Activated CD8-positive, alpha-beta T cell treated with anti-CD3 and anti-CD28 coated beads for 36 hours (primary cell): ENCODE results near the gene ACTL6A. TPM values are rescaled to one million over a fixed set of nuclear protein-coding genes. Genes with fewer than 3 reads are reported as not detected.

Experiments
- ATAC-seq: fragments of 200-7000 bp; cut with Tn5 transposase; one replicate; pipeline ENCODE4 v1.10.0; 2021; ENCODE audit warnings: mild to moderate bottlenecking, moderate library complexity
- CTCF ChIA-PET: fragments of 350-600 bp; sonication (Branson Sonifier 250); formaldehyde crosslinking; loops from one replicate; lab custom pipeline; 2021; ENCODE audit warnings: antibody characterized with exemption; lab: Charles Lee
- POLR2A ChIA-PET: fragments of 350-600 bp; sonication (Branson Sonifier 250); formaldehyde crosslinking; loops from one replicate; lab custom pipeline; 2021; ENCODE audit warnings: antibody characterized with exemption; lab: Charles Lee
- DNase-seq: peaks from one replicate; pipeline ENCODE4 v3.0.0-alpha.2; 2020
- H3K27ac Mint-ChIP-seq: one replicate; pipeline ENCODE4 v1.8.0; 2021; ENCODE audit warnings: mild to moderate bottlenecking, mixed read lengths
- H3K27me3 Mint-ChIP-seq: one replicate; pipeline ENCODE4 v1.8.0; 2021; ENCODE audit warnings: mixed read lengths
- H3K36me3 Mint-ChIP-seq: one replicate; pipeline ENCODE4 v1.8.0; 2021; ENCODE audit warnings: low read depth, mixed read lengths
- H3K4me1 Mint-ChIP-seq: one replicate; pipeline ENCODE4 v1.8.0; 2021; ENCODE audit warnings: low read depth, mixed read lengths
- H3K4me3 Mint-ChIP-seq: one replicate; pipeline ENCODE4 v1.8.0; 2021; ENCODE audit warnings: mild to moderate bottlenecking, moderate library complexity, mixed read lengths
- H3K9me3 Mint-ChIP-seq: one replicate; pipeline ENCODE4 v1.8.0; 2021; ENCODE audit warnings: mixed read lengths
- intact Hi-C: fragments of 100-400 bp; cut with micrococcal nuclease; formaldehyde crosslinking; loops from one replicate; pipeline ENCODE4 v1.10.0; 2022
- total RNA-seq, 2 experiments: library from RNA; stranded (reverse); gene quantifications; one replicate each; pipeline ENCODE4 v1.2.3, GENCODE V29; 2021
- TF ChIP-seq, protein P1 (sequence below): fragments of 200-600 bp; IDR thresholded peaks from one replicate; pipeline ENCODE4 v1.8.0; 2022; ENCODE audit warnings: antibody characterized with exemption, mild to moderate bottlenecking

The ACTL6A gene
- total RNA-seq, 2 experiments from 2014 or later, result 87.1 to 88.4 TPM

DNA sequence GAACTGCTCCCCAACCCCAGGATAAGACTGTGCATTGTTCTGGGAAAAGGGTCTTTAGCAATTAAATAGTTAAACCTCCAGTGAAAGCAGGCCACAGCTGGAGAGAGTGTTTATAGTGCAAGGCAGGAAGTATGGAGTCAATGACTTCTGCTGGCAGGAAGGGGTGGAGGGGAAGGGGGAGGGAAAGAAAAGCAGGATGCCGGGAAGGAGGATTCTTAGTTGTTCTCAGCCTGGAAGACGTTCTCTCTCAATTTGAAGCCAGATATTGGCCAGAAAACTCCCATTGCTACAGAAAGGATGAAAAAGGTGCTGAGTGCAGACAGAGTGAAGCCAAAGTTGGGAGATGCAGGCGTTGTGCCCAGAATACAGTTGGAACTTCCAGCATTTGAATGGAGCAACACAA is 35.7 kb upstream of the ACTL6A start:
- intact Hi-C loops, result no loop called here
- Mint-ChIP-seq H3K4me1 (no peaks in the 10 kb centered on the region), H3K27ac (no peak overlapping the region), H3K36me3 (no peaks in the 10 kb centered on the region), H3K9me3 (no peaks in the 10 kb centered on the region), H3K4me3 (no peak overlapping the region), H3K27me3 (peaks cover 3% of the 10 kb centered on the region)
- ChIA-PET POLR2A (no interaction called here), CTCF (no interaction called here)
- TF ChIP-seq, protein P1, sequence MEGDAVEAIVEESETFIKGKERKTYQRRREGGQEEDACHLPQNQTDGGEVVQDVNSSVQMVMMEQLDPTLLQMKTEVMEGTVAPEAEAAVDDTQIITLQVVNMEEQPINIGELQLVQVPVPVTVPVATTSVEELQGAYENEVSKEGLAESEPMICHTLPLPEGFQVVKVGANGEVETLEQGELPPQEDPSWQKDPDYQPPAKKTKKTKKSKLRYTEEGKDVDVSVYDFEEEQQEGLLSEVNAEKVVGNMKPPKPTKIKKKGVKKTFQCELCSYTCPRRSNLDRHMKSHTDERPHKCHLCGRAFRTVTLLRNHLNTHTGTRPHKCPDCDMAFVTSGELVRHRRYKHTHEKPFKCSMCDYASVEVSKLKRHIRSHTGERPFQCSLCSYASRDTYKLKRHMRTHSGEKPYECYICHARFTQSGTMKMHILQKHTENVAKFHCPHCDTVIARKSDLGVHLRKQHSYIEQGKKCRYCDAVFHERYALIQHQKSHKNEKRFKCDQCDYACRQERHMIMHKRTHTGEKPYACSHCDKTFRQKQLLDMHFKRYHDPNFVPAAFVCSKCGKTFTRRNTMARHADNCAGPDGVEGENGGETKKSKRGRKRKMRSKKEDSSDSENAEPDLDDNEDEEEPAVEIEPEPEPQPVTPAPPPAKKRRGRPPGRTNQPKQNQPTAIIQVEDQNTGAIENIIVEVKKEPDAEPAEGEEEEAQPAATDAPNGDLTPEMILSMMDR, result no peak
- ATAC-seq, result no peak
- DNase-seq, result no peak

DNA sequence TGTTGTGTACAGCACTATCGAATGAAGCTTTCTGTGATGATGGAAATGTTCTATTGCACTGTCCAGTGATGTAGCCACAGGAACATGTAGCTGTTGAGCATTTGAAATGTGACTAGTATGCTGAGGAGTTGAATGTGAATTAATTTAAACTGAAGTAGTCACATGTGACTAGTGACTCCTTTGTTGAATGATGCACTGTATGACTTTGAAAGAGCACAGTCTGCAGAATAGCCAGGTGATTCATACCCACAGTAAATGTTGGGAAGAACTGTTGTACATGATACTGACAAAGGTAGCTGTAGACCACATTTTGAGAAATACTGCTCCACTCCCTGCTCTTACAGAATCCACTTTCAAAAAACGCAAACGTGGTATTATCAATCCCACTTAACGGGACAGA is 34.0 kb upstream of the ACTL6A start:
- POLR2A ChIA-PET, result no interaction called here
- H3K9me3 Mint-ChIP-seq, result no peaks in the 10 kb centered on the region
- no peaks in the 10 kb centered on the region for H3K4me1 Mint-ChIP-seq
- DNase-seq, result no peak
- H3K27ac Mint-ChIP-seq, result no peak overlapping the region
- H3K27me3 Mint-ChIP-seq, result peaks cover 3% of the 10 kb centered on the region
- no peak for ATAC-seq
- no peaks in the 10 kb centered on the region for H3K36me3 Mint-ChIP-seq
- CTCF ChIA-PET, result interaction anchor here (0.6 to 1.0 kb wide), 2 partner anchors 23 to 30 kb away, joined by 3 read pairs; no protein-coding TSS in a partner anchor
- intact Hi-C loops, result no loop called here
- no peak overlapping the region for H3K4me3 Mint-ChIP-seq
- TF ChIP-seq, protein P1, result no peak

DNA sequence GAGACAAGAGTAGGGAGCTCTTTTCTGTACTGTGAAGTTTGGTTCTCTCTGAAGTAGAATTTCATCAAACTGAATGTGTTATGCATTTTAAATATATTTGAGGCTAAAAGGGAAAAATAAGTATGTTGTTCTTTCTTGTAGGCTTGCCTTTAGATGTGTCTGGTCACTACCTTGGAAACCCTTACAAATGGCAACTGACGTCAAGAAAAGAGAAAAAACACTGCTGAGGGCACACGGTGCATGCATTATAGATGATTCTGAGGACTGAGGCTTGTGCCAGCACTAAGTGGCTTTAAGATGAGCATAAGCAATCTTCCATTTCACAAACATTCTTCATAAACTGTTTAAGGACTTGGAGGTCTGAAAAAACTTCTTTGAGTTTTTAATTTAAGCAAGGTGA is 31.1 kb upstream of the ACTL6A start:
- ChIA-PET CTCF (no interaction called here), POLR2A (no interaction called here)
- TF ChIP-seq, protein P1, result no peak
- ATAC-seq (no peak), DNase-seq (no peak)
- Mint-ChIP-seq H3K4me3 (no peak overlapping the region), H3K36me3 (no peaks in the 10 kb centered on the region), H3K9me3 (no peaks in the 10 kb centered on the region), H3K27me3 (peaks cover 3% of the 10 kb centered on the region), H3K27ac (no peak overlapping the region), H3K4me1 (no peaks in the 10 kb centered on the region)
- intact Hi-C loops, result no loop called here

DNA sequence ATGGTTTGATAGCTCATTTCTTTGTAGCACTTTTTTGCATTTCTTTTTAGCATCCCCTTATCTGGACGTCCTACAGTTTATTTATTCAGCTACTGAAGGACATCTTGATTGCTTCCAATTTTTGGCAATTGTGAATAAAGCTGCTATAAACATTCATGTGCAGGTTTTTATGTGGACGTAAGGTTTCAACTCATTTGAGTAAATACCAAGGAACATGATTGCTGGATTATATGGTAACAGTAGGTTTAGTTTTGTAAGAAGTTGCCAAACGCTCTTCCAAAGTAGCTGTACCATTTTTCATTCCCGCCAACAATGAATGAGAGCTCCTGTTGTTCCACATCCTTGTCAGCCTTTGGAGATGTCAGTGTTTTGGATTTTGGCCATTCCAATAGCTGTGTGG is 29.5 kb upstream of the ACTL6A start:
- ATAC-seq (no peak), DNase-seq (no peak)
- TF ChIP-seq, protein P1, result no peak
- ChIA-PET POLR2A (interaction anchor here (0.6 kb wide), 2 partner anchors 27 to 117 kb away, joined by 3 read pairs; no protein-coding TSS in a partner anchor), CTCF (no interaction called here)
- Mint-ChIP-seq H3K27ac (no peak overlapping the region), H3K4me1 (no peaks in the 10 kb centered on the region), H3K27me3 (no peaks in the 10 kb centered on the region), H3K9me3 (no peaks in the 10 kb centered on the region), H3K4me3 (no peak overlapping the region), H3K36me3 (no peaks in the 10 kb centered on the region)
- intact Hi-C loops, result no loop called here

DNA sequence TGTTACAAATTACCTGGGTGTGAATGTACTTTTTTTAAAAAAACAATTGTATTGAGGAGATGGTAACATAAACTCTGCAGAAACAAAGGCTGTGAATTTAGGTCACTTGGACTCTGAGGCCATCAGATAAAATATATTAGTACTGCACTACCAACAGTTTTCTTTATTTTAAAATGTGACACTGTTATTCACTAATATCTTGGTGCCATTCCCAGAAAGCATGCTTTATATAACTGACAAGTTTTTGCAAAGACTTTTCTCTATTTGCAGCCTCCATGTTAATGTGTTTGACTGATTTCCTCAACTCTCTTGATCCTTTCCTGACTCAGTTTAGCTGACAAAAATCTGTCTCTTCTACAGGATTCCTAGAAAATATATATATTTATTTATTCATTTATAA is 26.5 kb upstream of the ACTL6A start:
- no peaks in the 10 kb centered on the region for H3K9me3 Mint-ChIP-seq
- H3K27me3 Mint-ChIP-seq, result no peaks in the 10 kb centered on the region
- no peaks in the 10 kb centered on the region for H3K4me1 Mint-ChIP-seq
- DNase-seq (no peak), ATAC-seq (no peak)
- ChIA-PET POLR2A (no interaction called here), CTCF (no interaction called here)
- TF ChIP-seq, protein P1, result no peak
- H3K4me3 Mint-ChIP-seq, result no peak overlapping the region
- intact Hi-C loops, result no loop called here
- H3K36me3 Mint-ChIP-seq, result no peaks in the 10 kb centered on the region
- no peak overlapping the region for H3K27ac Mint-ChIP-seq
